Retinal pigment epithelial cell (primary cell): ENCODE data around the gene ADAM30.
"Not testable (repeated sequence)": the region's sequence is repeated elsewhere in the genome, so short reads cannot be mapped to it uniquely, and the experiment has no call there.

Source experiments
- DNase-seq: peaks from one replicate; pipeline ENCODE4 v3.0.0-alpha.2; 2010; ENCODE audit warnings: low read depth
- H3K4me3 ChIP-seq: 2 replicates; pipeline ENCODE4 v1.5.1; 2011; ENCODE audit warnings: mild to moderate bottlenecking, low read length, control low read depth, moderate library complexity
- TF ChIP-seq, protein P1 (sequence below): conservative IDR thresholded peaks from 2 replicates; pipeline ENCODE4 v1.5.1; 2011; ENCODE audit warnings: low read depth, low read length, control low read depth, inconsistent platforms

ADAM30 gene

DNA sequence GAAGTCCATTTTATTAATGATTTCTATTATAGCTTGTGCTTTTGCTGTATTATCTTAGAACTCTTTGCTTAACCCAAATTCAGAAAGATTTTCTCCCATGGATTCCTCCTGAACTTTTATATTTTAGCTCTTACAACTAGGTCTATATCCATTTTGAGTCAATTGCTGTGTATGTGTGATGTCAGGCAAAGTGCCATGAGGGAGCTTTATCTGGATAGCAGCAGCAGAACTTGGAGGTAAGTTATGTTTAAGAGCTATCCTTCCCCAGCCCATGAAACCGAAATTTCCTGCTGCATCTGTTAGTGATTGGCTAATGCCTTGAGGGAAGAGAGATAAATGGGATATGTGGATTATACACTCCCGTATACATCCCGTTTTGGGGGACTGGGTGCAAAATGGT lies 29.9 kb downstream of the ADAM30 start:
- H3K4me3 ChIP-seq, result no peak overlapping the region
- TF ChIP-seq, protein P1, sequence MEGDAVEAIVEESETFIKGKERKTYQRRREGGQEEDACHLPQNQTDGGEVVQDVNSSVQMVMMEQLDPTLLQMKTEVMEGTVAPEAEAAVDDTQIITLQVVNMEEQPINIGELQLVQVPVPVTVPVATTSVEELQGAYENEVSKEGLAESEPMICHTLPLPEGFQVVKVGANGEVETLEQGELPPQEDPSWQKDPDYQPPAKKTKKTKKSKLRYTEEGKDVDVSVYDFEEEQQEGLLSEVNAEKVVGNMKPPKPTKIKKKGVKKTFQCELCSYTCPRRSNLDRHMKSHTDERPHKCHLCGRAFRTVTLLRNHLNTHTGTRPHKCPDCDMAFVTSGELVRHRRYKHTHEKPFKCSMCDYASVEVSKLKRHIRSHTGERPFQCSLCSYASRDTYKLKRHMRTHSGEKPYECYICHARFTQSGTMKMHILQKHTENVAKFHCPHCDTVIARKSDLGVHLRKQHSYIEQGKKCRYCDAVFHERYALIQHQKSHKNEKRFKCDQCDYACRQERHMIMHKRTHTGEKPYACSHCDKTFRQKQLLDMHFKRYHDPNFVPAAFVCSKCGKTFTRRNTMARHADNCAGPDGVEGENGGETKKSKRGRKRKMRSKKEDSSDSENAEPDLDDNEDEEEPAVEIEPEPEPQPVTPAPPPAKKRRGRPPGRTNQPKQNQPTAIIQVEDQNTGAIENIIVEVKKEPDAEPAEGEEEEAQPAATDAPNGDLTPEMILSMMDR, result no peak
- no peak for DNase-seq

DNA sequence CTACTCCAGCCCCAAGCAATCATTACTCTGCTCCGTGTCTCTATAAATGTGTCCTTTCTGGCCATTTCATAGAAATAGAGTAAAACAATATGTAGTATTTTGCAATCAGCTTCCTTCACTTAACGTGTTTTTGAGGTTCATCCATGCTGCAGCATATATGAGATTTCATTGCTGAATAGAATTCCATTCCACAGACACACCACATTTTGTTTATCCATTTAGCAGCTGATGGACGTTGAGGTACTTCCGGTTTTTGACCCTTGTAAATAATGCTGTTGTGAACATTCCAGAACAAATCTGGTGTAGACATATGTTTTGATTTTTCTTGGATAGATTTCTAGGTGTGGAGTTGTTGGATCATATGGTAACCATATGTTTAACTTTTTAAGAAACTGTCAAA lies 30.7 kb downstream of the ADAM30 start:
- TF ChIP-seq, protein P1, result no peak
- DNase-seq, result no peak
- no peak overlapping the region for H3K4me3 ChIP-seq

DNA sequence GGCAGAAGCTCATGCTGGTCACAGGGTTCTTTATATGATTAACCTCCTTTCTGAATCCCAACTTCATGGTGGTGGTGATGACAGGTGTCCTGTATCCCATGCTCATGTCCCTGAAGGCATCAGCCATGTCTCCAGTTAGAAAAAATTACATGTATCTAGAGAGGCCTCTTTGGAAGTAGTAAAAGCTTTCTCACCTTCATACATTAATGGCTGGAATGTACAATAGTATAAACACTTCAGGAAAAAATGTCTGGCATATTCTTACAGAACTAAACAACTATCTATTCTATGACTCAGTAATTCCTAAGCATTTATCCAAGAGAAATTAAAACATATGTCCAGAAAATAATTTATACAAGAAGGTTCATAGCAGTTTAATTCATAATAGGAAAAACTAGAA lies 34.0 kb downstream of the ADAM30 start:
- TF ChIP-seq, protein P1, result no peak
- DNase-seq, result no peak
- H3K4me3 ChIP-seq, result no peak overlapping the region

DNA sequence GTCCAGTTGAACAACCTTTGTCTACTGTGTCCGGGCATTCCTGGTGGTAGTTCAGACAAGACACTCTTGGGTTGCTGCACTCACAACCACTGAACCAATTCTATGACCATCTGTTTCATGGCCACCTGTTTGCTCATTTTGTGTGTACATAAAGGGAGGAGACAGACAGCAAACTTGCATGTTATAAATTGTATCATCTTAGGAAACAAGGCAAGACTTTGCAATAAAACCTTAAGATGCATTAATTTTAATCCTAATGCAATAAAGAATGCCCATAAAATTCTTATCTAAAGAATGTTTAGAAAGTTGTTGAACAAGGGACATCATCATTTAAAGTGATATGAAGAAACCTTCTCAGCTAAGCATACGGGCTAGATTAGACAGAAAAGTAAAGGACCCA lies 34.8 kb downstream of the ADAM30 start:
- TF ChIP-seq, protein P1, result no peak
- DNase-seq, result no peak

DNA sequence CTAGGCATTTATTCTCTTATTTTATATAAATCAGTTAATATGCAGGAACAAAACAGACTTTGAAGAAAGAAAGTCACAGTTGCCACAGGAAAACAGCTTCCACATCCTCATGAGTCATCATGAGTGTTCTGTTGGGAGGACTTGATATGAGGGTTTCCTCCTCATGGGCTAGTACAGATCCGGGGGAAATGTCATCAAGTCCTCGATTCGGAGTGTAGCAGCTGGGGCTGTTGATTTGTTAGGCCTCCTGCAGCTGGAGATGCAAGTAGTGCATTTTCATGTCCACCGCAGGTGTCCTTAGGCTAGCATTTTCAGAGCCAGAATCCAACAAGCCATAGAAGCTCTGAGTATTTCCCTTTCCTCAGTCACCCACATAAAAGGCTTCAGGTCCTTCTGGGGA lies 36.7 kb downstream of the ADAM30 start:
- TF ChIP-seq, protein P1, result no peak
- DNase-seq, result no peak
- H3K4me3 ChIP-seq, result no peak overlapping the region

More for the DNA sequence above, 34.8 kb downstream of the ADAM30 start:
- H3K4me3 ChIP-seq, result no peak overlapping the region

DNA sequence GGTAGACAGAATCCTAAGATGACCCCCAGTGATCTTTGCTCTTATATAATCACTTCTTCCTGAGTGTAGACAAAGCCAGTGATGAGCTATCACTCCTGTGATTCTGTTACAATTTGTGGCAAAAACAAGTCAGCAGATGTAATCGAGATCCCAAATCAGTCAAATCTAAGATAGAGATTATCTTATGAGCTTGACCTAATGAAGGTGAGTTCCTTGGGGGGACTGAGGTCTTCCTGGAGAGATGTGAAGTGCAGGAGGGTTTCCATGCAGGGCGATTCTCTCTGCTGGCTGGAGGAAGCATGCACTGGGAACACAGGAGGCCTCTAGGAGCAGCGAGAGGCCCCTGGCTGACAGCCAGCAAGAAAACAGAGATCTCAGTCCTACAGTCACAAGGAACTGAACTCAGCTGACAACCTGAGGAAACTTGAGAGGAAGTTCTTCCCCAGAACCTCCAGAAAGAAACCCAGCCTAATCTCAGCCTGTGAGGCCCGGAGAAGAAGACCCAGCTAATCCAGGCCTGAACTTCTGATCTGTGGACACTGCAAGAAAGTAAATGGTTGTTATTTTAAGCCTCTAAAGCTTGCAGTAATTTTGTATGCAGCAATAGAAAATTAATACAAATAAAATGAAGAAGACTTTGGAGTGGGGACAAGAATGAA lies 37.6 kb downstream of the ADAM30 start:
- H3K4me3 ChIP-seq, DNase-seq: not testable (repeated sequence)

DNA sequence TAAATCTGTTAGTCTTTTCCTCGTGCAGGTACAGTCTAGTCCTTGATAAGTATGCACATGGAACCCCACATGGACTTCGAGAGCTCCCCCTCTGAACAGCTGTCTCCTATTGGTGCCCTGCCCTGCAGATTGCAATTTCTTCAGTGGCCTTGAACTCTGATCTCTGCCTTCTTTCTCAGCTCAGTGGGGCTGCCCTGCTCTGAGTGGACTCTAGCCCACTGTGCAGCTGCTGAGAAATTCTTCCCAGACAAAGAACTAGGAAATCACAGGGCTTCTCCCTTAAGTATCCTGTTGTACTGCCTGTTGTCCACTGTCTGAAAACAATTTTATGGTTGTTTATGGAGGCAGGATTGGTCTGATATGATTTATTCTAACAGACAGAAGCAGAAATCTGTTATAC lies 38.2 kb downstream of the ADAM30 start:
- no peak overlapping the region for H3K4me3 ChIP-seq
- TF ChIP-seq, protein P1, result no peak
- DNase-seq, result no peak
